ENCODE results near the gene GRIA3. TPM values are rescaled to one million over a fixed set of nuclear protein-coding genes. Genes with fewer than 3 reads are reported as not detected.

GRIA3 gene
- total RNA-seq, 4 donors from 2014 or later, result 0.33 to 0.73 (median 0.46) TPM; not detected in 1

GRCh38 chrX:123189338-123189737 is 5.3 kb downstream of the GRIA3 start:
- 78 to 82% methylated on average over 8 of the region's 8 CpGs for WGBS, 2 donors
- no peaks in the 10 kb centered on the region for H3K36me3 ChIP-seq
- H3K9me3 ChIP-seq, result no peaks in the 10 kb centered on the region
- intact Hi-C loops (cut with DNase I), result no loop called here
- peaks cover 0 to 5% of the 10 kb centered on the region in 2 donors for H3K4me1 ChIP-seq
- H3K27ac ChIP-seq, result no peak overlapping the region
- no peaks in the 10 kb centered on the region for H3K27me3 ChIP-seq
- TF ChIP-seq POLR2A (IDR thresholded peaks at IDR 0.05) (no peak), CTCF (IDR thresholded peaks at IDR 0.05) (no peak)
- H3K4me3 ChIP-seq (replicated peaks in 1 of 3), result no peak overlapping the region
- no peak for DNase-seq

GRCh38 chrX:123190096-123190495 is 6.0 kb downstream of the GRIA3 start:
- no peak for DNase-seq
- H3K36me3 ChIP-seq, result no peaks in the 10 kb centered on the region
- H3K4me3 ChIP-seq (replicated peaks in 1 of 3), result no peak overlapping the region
- H3K27ac ChIP-seq, result no peak overlapping the region
- H3K9me3 ChIP-seq, result no peaks in the 10 kb centered on the region
- TF ChIP-seq POLR2A (IDR thresholded peaks at IDR 0.05), result no peak
- TF ChIP-seq CTCF (IDR thresholded peaks at IDR 0.05), result no peak
- H3K4me1 ChIP-seq, result peaks cover 0 to under 1% of the 10 kb centered on the region in 2 donors
- WGBS, 2 donors, result 61 to 65% methylated on average over 6 of the region's 6 CpGs
- intact Hi-C loops (cut with DNase I), result no loop called here
- no peaks in the 10 kb centered on the region for H3K27me3 ChIP-seq

DNA sequence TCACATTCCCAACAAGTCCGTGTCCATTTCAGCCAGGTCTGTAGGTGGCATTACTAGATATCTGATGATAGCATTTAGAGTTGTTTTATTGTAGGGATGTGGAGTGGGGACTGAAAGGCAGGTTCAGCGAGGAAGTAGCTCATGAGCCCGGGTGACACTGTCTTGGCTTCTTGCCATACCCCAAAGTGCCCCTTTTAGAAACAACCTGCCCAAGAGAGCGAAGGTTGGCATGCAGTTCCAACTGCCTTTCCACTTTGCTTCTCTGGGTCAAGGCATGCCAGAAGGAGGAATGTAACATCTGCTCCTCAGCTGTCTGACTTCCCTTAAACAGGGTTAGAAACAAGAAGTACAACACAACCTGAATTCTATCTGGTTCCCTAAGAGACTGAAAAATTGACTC is 9.0 kb downstream of the GRIA3 start:
- intact Hi-C loops (cut with DNase I), result no loop called here

GRCh38 chrX:123199338-123199737 is 15.3 kb downstream of the GRIA3 start:
- DNase-seq, result no peak
- H3K27ac ChIP-seq, result no peak overlapping the region
- no peaks in the 10 kb centered on the region for H3K4me1 ChIP-seq
- intact Hi-C loops (cut with DNase I), result no loop called here
- H3K9me3 ChIP-seq, result no peaks in the 10 kb centered on the region
- no peaks in the 10 kb centered on the region for H3K27me3 ChIP-seq
- TF ChIP-seq CTCF (IDR thresholded peaks at IDR 0.05) (no peak), POLR2A (IDR thresholded peaks at IDR 0.05) (no peak)
- H3K36me3 ChIP-seq, result no peaks in the 10 kb centered on the region
- no peak overlapping the region for H3K4me3 ChIP-seq (replicated peaks in 1 of 3)
- 95% methylated on average over 1 of the region's 1 CpG for WGBS, 2 donors

More for the DNA sequence above, 9.0 kb downstream of the GRIA3 start:
- 32 to 45% methylated on average over 4 of the region's 4 CpGs for WGBS, 2 donors
- no peaks in the 10 kb centered on the region for H3K9me3 ChIP-seq
- no peaks in the 10 kb centered on the region for H3K27me3 ChIP-seq
- DNase-seq, result no peak
- H3K27ac ChIP-seq, result no peak overlapping the region
- TF ChIP-seq POLR2A (IDR thresholded peaks at IDR 0.05) (no peak), CTCF (IDR thresholded peaks at IDR 0.05) (no peak)
- H3K4me3 ChIP-seq (replicated peaks in 1 of 3), result no peak overlapping the region
- no peaks in the 10 kb centered on the region for H3K36me3 ChIP-seq
- H3K4me1 ChIP-seq, result no peaks in the 10 kb centered on the region

DNA sequence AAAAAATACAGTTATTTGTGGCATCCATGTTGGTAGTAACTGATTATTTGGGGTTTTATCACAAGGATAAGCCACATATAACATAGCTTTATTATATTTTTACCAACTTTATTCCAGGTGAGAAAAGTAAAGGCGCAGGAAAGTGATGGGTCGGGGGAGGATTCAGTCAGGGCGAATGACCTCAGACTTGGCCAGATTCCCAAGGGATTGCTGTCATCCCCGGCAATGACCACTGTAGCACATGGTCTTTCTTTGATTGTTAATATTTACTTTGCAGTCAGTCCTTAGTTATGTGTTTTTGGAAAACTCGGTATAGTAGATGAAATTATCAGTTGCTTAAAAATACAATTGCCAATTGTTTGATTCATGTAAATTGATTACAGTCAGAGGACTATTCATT is 17.6 kb downstream of the GRIA3 start:
- no peaks in the 10 kb centered on the region for H3K36me3 ChIP-seq
- no peaks in the 10 kb centered on the region for H3K9me3 ChIP-seq
- H3K4me1 ChIP-seq, result no peaks in the 10 kb centered on the region
- no peak overlapping the region for H3K4me3 ChIP-seq (replicated peaks in 1 of 3)
- H3K27ac ChIP-seq, result no peak overlapping the region
- intact Hi-C loops (cut with DNase I), result no loop called here
- no peak for TF ChIP-seq CTCF (IDR thresholded peaks at IDR 0.05)
- TF ChIP-seq POLR2A (IDR thresholded peaks at IDR 0.05), result no peak
- no peaks in the 10 kb centered on the region for H3K27me3 ChIP-seq
- WGBS, 2 donors, result 88% methylated on average over 5 of the region's 5 CpGs
- DNase-seq, result no peak
